IPS DF 19.7 (cell line): ENCODE measurements around the gene DSCAML1.

ENCODE experiments used
- DNase-seq: peaks from one replicate; pipeline ENCODE4 v3.0.0-alpha.2; 2013; ENCODE audit warnings: low read depth, low spot score

Gene DSCAML1

DNA sequence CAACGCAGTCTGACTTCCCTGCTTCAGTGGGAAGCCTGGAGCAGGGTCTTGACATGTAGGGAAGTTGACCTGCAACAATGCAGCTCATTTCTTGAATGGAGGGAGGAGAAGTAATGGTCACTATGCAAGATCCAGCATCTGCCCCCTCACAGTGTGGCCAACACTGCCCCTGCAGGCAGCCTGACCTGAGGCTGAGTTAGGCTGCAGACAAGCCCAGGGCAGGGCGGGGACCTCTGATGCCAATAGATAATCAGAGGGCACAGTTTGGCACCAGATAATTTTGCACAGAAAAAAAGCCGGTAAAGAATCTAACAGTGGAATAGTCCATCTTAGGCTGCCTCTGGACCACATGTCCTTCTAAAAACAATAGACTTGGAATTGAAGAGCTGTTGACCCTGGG lies 182.3 kb downstream of the DSCAML1 start:
- no peak for DNase-seq

DNA sequence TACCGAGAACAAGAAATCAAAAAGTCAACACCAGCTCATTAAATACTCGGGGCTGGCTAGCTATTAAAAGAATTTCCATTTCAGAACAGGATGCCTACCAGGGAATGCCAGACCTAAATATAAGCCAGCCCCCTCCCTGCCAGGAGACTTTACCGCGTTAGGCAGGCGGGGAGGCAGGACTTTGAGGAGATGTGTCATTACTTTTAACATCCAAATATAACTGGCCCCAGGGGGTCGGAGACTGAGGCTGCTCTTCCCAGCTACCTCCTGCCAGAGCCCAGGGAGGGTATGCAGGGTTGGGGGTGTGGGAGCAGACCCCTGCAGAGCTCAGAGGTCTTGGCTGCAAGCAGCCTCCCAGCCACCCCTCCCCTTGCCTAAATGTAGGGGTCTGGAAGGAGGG lies 183.5 kb downstream of the DSCAML1 start:
- DNase-seq: peak; percentile 56

DNA sequence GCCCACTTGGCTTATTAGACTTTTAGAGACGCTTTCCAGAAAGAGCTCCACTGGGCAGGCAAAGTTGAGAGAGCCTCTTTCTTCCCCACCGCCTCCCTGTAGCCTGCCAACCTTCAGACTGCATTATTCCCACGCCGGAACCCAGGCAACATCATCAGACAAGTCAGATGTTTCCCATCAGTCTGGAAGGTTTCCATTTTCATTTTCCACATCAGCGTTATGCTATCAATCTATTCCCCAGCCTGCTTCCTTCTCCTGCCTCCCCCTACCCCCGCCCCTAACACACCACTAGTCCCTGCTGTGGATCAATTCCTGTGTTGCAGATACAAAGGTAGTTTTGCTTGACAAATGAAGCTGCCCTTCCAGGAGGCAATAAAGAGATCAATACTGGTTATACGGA lies 184.8 kb downstream of the DSCAML1 start:
- no peak for DNase-seq

DNA sequence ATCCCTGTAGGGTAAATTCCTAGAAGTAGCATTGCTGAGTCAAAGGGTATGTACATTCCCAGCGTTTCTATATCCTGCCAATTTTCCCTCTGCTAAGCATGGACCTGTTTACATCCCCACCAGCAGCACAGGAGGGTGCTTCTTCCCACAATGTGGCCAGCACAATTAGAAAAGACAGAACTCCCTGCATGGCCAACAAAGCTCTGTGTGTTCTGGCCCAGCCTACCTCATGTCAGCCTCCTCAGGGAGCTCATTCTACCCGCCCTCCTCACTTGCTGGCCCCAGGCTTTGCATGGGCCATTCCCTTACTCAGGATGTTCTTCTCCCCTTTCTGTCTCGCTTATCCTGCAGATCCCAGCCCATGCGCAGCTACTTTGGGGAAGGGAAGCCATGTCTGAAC lies 186.1 kb downstream of the DSCAML1 start:
- DNase-seq: no peak

DNA sequence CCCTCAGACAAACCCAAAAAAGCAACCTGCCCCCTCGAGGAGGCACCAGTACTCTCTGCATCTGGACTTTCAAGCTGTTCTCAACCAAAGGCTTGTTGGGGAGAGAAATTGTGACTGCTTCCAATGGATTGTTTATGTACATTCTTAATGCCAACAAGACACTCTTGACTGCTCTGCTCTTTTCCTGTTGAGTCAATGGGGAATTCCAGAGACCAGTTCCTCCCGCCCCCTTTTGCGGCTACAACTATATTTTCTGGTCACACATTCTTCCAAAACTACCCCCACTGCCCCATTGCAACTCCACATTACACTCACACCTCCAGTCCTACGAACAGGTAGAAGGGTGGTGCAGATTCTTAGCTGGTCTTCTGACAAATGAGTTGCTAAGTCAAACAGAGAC lies 187.0 kb downstream of the DSCAML1 start:
- DNase-seq: no peak

DNA sequence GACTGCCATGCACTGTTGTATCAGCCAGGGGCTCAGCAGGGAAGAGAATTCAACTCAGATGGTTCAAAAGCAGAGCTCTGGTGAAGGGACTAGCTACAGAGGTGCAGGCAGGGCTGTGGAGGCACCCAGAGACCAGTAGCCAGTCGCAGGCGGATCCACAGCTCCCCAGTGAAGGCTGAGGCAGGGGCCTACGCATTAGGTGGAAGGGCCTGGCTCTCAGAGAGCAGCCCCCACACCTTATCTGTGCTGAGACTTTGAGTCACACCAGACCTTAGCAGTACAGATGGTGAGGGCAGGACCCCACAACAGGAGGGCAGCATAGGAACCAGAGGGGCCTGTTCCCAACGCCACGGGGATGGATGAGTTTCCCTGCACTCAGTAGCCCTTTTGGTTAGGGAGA lies 189.6 kb downstream of the DSCAML1 start:
- no peak for DNase-seq

DNA sequence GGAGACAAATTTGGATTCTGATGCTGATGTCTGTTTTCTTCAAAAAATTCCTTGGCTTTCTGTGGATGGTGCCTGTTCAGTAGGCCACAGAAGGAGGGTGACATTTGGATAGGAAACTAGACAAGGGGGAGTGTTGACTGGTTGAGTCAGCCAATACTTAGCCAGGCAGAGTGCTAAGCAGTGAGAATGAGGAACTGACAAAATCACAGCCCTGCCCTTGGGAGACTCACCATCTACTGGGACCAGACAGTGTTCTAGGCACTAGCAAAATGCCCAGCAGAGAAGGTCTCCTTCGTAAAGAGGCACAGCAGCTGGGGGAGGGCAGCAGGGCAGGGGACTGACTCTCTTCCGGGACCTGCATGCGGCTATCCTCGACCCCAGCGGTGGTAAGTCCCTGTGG lies 190.2 kb downstream of the DSCAML1 start:
- DNase-seq: no peak

DNA sequence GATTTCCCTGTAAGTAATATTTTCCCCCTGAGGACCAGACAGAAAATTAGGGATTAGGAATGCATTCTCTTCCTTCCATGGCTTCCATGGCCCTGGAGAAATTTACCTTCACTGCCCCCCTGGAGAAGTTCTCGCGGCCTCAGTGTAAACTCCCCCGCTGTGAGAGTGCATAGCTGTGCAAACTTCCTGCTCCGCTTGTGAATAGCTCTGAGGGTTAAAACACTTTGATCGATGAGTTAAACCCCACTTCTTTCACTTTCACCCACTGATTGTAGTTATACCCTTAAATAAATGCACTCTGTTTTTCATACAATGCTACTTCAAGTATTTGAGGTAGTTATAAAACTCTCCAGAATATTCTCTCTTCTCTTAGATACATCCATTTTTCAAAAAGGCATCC lies 190.8 kb downstream of the DSCAML1 start:
- no peak for DNase-seq

DNA sequence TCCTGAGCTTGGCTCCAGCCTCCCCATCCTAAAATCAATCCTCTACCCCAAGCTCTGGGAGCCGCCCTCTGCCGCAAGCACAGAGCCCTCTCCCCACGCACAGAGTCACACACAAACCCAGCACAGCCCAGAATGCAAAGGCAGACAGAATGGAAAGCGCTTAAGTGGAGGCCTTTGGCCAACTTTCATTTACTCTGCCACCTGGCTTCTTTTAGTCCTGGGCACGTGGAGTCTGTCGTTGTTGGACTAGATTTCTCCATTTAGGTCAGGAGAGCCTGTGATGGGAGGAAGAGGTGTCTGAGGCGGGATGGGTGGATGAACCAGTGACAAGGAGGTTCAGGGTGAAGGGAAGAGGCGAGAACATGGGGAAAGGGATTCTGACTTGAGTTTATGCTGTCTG lies 191.7 kb downstream of the DSCAML1 start:
- no peak for DNase-seq

DNA sequence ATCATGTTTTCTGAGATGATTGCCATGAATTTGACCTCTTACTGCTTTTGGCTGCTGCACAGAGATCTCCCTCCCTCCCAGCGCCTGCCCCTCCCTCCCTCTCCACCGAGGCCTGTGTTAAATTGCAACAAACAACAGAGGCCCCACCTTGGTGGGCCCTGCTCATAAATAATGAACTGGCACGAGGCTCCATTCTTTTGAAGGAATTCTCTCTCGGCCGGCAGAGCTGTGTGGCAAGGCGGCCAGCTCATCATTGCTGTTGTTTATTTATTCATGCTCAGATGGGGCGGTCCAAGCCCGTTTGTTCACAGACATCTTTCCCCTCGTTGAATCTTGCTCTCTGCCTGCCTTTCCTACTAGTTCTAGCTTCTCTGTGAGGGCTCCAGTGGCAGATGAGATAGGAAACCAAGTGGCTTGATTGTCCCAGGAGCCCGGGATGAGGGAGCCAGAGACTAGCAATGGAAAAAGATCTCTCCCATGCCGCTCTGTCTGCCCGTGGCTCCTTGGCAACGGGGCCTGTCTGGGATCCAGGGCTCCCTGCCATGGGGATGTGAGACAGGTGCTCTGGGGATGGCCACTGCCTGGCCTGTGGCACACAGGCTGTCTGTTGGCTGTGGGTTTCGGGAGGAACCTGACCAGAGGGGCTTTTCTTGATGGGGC lies 192.6 kb downstream of the DSCAML1 start:
- DNase-seq: no peak

DNA sequence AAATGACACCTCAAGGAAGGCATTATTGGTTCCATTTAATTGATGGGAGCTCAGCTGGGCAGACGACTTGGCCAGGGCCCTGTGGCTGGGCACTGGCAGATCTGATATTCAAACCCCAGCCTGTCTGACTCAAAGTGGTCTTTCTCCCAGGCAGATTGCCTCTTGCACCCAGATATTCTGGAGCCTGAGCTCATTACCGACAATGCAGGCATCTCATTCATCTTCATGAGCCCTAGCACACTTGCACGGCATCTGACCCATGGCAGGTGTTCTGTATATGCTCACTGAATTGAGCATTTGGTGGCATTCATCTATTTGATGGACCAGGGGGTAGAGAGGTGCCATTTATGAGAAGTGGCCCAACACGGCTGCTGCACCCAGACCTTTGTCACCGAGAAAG lies 193.1 kb downstream of the DSCAML1 start:
- DNase-seq: no peak

DNA sequence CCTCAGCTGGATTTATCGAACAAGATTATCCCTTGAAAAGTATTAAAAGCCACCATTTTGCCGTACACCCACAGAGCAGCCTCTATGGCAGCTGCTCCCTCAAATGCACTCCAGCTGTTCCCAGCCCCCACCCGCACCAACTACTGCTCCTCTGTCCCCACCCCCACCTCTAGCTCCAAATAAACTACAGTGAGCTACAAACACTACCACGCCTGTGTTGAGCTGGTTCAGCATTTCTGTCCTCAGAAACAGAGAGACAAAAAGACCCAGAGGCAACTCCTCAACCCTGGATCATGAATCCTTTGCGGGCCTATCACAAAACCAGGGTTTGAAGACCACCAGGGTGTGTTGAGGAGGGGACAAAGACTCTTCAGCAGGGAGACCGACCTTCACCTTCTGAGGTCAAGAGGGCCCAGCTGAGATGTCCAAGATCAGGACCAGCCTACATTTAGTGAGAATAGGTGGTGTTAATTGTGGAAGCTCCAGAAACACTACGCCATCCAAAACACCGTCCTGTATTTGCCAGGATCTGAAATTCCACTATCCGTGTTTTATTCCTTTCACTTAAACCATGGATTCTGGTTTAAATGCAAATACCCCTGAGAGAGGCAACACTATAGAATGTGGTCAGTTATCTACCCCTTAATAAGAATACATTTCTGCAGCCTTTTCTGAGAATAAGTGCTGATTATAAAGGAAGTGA lies 195.9 kb downstream of the DSCAML1 start:
- no peak for DNase-seq

DNA sequence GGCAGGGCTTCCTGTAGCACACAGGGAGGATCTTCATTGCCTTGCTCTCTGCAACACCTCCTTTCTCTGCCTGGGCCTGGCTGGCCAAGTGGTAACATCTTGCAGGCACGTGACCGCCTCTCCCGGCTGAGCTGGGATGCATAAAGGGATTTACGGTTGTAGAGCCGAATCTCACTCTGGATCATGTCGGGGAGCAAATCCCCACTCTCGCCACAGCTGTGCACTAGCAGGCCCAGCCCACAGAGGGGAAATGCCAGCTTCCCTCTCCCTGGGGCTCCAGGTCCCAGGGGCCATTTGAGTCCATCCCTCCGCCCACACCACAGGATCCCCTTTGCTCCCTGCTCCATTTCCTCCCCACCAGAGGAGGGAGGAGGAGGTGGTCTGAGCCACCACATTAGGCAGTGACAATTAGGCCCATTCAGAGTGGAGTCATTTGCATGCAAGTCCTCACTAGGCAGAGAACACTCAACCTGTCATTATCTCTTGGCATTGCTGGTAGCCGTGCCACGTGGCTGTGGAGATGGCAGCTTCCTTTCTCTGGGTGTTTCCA lies 196.7 kb downstream of the DSCAML1 start:
- no peak for DNase-seq

DNA sequence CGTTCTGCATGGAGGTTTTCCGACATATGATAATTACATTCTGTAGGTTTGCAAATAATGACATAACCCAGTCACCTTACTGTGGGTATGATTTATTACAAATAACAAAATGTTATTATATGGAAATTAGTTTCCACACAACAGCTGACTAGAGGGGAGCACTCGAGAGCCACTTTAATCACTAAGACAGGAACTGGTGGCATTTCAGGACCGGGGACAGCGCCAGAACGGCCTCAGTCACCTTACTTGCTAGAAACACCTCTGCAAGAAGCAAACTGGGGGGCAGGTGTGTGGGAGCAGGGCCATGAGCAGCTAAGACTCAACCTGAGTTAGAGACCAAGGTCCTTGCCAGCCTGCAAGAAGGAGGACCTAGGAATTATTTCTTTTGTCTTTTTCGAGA lies 199.9 kb downstream of the DSCAML1 start:
- DNase-seq: no peak

DNA sequence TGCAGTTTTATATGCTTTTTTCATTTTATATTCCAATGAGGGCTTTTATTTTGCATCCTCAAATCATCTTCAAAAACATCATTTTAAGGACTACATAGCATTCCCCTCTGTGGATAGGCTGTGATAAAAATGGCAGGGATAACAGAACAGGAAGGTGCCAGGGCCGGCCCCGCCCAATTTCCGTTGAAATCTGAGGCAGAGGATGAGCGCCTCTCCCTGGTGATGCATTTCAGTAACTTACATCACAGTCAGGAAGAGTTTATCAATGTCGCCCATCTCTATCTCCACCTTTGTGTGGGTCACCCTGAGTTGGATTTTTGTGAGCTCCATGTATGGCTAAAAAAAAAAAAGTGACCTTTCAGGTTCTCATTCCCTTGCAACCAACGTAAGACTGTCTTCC lies 201.6 kb downstream of the DSCAML1 start:
- DNase-seq: no peak

DNA sequence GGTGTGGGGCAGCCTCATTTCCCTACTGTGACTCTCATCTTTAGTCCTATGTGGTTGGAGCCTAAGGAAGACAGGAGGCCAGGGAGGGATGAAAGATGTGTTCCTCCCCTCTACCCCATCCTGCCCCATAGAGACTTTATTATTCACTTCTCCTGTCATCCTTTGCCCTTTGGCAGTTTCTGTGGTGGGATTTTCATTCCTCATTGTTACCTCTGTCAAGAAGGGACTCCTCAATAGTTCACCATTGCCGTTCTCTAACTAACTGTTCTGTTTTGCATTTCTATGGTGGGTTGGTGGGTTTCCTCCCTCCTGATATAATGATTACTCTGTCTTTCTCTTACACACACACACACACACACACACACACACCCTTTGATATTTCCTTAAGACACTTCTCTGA lies 202.3 kb downstream of the DSCAML1 start:
- DNase-seq: no peak

DNA sequence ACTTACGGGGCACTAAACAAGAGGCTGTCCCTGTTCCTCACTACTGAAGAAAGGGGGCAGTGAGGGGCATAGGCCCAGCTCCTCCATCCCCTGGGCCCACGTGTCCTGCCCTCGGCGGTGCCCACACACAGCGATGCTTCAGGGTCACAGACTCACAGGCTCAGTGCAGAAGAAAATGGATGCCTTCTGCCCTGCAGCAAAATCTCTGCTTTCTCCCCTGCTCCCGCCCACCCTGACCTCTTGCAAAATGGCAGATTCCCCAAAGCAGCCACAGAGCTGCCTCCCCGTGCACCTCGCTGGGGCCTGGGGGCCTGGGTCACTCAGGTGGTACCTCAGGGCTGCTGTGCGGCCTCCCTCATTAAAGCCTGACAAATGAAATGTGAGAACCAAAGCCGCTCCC lies 204.0 kb downstream of the DSCAML1 start:
- DNase-seq: no peak

DNA sequence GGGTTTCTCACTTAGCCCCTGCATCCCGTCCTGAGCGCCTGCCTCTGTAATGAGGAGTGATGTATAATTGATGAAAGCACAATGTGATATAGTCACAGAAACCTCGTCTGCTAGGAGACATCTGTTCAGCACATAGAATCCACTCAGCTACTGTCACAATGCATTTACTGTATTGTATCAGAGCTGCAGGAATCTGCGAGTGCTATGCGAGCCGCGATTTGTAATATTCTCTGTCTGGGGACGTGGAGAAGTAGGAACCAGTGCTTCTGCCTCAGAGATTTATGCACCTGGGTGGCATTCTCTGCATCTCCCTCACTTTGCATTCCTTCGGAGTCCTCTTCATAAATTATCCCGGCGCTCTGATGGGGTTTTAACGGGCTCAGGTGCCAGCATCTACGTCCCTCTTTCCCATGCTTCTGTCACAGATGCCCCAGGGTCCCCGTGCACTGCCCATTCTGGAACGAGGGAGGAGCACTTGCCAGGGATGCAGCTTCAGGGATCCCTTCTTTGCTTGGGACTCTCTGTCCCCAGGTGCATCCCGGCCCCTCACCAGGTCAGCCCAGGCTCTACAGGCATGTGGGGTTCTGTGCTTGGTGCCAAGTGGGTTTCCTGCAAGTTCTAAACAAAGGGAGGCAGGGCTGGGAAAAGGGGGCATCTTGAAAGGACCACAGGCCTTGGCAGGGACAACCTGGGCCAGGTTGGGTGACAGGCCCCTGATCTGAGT lies 205.5 kb downstream of the DSCAML1 start:
- no peak for DNase-seq

DNA sequence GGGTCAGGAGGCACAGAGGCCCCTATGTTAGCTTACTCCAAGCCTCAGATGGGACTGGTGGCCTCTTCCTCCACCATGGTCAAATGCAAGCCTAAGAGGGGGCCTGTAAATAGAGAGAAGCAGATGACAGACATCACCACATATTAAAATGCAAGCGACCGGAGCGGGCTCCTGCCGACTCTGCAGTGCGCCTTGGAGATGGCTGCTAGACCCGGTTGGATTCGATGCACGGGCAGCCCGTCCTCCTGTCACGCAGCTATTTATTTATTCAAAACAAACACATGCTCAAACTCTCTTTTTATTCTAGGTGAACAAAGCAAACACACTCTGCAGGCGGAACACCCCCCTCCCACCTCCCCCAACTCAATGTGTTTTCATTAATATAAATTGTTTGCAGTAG lies 208.0 kb downstream of the DSCAML1 start:
- DNase-seq: no peak

DNA sequence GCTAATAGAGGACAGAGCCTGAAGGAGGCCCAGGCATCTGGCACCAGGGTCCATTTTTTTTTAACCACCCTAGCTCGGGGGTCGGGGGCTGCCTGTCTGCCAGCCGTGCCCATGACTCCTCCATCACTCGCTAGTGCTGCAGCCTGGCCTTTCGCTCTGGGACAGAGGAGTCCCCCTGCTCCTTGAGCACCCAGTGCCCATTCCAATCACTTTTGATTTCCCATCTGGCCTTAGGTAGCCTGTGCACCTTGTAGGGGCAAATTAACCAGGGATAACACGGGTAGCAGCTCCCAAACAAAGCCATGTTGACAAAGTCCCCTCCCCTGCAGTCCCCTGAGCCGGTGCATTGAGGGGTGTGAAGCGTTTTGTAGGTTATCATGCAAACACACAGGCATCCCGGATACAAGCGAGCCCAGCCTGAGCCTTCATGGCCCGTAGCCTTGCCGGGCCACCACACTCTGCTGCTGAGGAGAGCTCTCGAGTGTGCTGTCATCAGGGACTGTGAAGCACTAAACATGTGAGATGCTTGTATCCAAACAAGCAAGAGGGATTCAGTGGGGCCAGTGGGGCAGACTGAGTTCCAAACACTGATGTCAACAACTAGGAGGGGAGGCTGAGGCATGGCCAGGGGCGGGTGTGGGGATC lies 208.7 kb downstream of the DSCAML1 start:
- no peak for DNase-seq

DNA sequence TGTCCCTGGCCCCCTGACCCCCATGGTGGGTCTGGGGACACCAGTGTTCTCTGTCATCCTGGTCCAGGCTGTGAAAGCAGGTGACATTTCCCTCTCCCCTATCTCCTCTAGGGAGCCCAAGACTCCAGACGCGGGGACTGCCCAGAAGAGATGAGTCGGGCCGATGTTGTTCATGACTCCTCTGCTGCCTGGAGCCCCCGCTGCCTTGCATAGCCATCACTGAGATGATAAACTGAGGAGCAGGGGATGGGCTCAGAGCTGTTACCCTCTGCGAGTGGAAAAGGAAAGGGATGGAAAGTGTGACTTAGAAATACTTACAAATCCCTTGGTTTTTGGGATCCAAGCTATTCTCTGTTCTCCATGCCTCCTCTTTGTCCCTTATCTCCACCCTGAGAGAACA lies 209.6 kb downstream of the DSCAML1 start:
- no peak for DNase-seq

DNA sequence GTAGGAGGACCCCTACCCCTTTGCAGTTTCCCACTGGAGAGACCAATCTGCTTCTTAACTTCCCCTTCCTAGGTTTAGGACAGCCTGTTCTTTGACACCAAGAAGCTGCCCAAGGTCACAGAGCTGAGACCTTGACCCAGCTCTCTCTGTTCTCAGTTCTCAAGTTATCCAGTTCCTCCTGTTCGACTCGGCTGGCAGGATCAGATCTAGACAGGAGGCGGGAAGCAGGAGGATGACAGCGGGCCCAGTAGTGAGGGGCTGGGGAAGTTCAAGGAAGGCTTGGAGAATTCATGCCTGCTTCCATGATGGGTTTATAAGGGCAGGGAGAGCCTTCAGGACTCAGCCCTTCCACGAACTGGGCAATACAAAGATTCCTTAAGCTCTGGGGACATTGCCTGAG lies 210.6 kb downstream of the DSCAML1 start:
- no peak for DNase-seq
